Uterus (tissue), 4 donors: ENCODE data around the gene C1orf159. TPM values are rescaled to one million over a fixed set of nuclear protein-coding genes. Genes with fewer than 3 reads are reported as not detected.
"Not testable (repeated sequence)": the region's sequence is repeated elsewhere in the genome, so short reads cannot be mapped to it uniquely, and the experiment has no call there.

Experiments used
- DNase-seq, 2 donors: peaks; one replicate each; pipeline ENCODE4 v3.0.0-alpha.2; 2019 to 2020
- H3K27ac ChIP-seq, 2 donors: fragments of 200-600 bp; sonication (generic); 1 replicate in 1 of 2; 2 replicates in 1 of 2; pipeline ENCODE4 v1.5.1; 2016 to 2018
- H3K27me3 ChIP-seq, 2 donors: fragments of 200-600 bp; sonication (generic); one replicate each; pipeline ENCODE4 v1.5.1; 2018 to 2019; ENCODE audit warnings: control low read depth in 1 of 2
- H3K36me3 ChIP-seq, 2 donors: fragments of 200-600 bp; sonication (generic); one replicate each; pipeline ENCODE4 v1.5.1; 2019; ENCODE audit warnings: control low read depth in 1 of 2
- H3K4me1 ChIP-seq, 2 donors: fragments of 200-600 bp; sonication (generic); one replicate each; pipeline ENCODE4 v1.5.1; 2018 to 2019; ENCODE audit warnings: control low read depth in 1 of 2
- H3K4me3 ChIP-seq, 2 donors: fragments of 200-600 bp; sonication (generic); 1 replicate in 1 of 2; 2 replicates in 1 of 2; pipeline ENCODE4 v1.5.1; 2018 to 2019; ENCODE audit warnings: mild to moderate bottlenecking in 1 of 2
- H3K9me3 ChIP-seq, 2 donors: fragments of 200-600 bp; sonication (generic); one replicate each; pipeline ENCODE4 v1.5.1; 2019; ENCODE audit warnings: control low read depth in 1 of 2
- POLR2A ChIP-seq, 2 donors: fragments of 450-650 bp; IDR thresholded peaks; one replicate each; pipeline ENCODE4 v1.6.1; 2016; ENCODE audit warnings: antibody characterized with exemption in 2 of 2, mild to moderate bottlenecking in 1 of 2, moderate library complexity in 1 of 2
- intact Hi-C: fragments of 100-400 bp; cut with DNase I; formaldehyde crosslinking; loops from one replicate; pipeline ENCODE4 v1.15.1; 2023; ENCODE audit warnings: low total_unique reads
- total RNA-seq, 4 donors: library from RNA; depleted of rRNA in 3 of 4; stranded (reverse); fragments of >200 nt in 3 of 4; gene quantifications; one replicate each; pipeline versions ENCODE4 v1.1.0 to v1.2.4, GENCODE V29; 2014 to 2023
- TF ChIP-seq, protein P1 (sequence below), 4 experiments: fragments of 200-600 bp in 2 of 4; fragments of 450-650 bp in 2 of 4; sonication (generic) in 2 of 4; IDR thresholded peaks; one replicate each; pipeline ENCODE4 v1.5.1; 2016 to 2019; ENCODE audit warnings: antibody characterized with exemption in 4 of 4, mild to moderate bottlenecking in 2 of 4, moderate library complexity in 1 of 4
- donor health status: DM: yes; HTN: yes; CAD: no.

Gene C1orf159
- total RNA-seq, 4 donors from 2014 or later: 4.9 to 20.0 (median 17.9) TPM

DNA sequence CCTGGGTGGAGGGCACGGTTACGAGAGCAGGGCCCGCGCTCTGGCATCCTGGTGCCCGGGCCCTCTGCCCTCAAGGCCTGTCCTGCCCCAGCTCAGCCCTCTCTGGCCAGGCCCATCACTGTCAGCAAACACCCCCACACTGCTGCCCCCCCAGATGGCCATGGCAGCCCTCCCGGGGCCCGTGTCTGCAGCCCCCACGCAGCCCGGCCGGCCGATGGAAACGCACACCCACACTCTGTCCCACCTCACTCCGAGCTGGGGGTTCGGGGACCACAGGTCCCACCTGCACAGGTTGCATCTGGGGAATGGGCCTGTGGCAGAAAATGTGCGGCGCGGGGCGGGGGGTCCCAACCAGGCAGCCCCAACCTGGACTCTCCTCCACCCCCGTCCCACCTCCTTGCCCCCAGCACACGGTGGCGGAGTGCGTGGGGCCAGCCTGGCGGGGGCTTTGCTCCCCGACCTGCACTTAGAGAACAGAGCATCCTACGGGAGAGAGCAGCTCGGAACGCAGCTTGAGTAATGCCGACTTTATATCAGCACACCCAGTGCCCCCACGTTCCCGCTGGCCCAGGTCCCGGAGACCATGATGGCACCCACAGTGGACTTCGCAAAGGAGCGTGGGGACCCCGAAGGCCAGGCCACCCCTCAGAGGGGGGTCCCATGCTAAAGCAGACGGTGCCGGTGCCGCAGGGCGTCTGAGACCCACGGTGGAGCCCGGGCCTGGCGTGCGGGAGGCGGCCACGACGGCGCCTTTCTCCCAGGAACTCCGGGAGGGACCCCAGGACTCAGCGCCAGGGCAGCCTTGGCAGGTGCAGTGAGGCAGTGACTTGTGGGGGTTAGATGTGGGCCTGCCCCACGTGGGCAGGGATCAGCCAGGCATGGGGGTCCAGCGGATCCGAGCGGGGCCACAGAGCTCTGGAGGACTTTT, 34.3 kb downstream of the C1orf159 start:
- no peak overlapping the region for H3K27ac ChIP-seq
- no peaks in the 10 kb centered on the region for H3K27me3 ChIP-seq
- peaks cover 0 to 11% of the 10 kb centered on the region in 2 donors for H3K4me1 ChIP-seq
- intact Hi-C loops: no loop called here
- DNase-seq: peak in 1 of 2 donors; percentile 14
- TF ChIP-seq, protein P1, sequence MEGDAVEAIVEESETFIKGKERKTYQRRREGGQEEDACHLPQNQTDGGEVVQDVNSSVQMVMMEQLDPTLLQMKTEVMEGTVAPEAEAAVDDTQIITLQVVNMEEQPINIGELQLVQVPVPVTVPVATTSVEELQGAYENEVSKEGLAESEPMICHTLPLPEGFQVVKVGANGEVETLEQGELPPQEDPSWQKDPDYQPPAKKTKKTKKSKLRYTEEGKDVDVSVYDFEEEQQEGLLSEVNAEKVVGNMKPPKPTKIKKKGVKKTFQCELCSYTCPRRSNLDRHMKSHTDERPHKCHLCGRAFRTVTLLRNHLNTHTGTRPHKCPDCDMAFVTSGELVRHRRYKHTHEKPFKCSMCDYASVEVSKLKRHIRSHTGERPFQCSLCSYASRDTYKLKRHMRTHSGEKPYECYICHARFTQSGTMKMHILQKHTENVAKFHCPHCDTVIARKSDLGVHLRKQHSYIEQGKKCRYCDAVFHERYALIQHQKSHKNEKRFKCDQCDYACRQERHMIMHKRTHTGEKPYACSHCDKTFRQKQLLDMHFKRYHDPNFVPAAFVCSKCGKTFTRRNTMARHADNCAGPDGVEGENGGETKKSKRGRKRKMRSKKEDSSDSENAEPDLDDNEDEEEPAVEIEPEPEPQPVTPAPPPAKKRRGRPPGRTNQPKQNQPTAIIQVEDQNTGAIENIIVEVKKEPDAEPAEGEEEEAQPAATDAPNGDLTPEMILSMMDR (IDR thresholded peaks at IDR 0.05): no peak
- TF ChIP-seq POLR2A (IDR thresholded peaks at IDR 0.05): no peak
- no peaks in the 10 kb centered on the region for H3K9me3 ChIP-seq
- H3K4me3 ChIP-seq: no peak overlapping the region
- no peaks in the 10 kb centered on the region for H3K36me3 ChIP-seq

DNA sequence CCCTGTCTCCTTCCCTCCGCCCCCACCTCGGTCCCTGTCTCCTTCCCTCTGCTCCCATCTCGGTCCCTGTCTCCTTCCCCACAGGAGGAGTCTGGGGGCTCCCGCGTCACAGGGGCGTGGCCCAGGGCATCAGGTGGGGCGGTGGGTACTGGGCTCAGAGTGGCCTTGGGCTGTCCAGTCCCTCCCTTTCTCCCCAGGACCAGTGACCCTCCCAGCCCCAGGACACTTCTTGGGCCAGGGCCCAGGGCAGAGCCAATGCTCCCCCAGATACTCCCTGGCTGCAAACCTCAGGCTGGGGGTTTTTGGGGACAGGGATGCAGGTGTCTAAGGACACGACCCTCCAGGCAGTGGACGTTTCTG, 35.0 kb downstream of the C1orf159 start:
- intact Hi-C loops: no loop called here
- TF ChIP-seq POLR2A (IDR thresholded peaks at IDR 0.05): no peak
- TF ChIP-seq, protein P1 (IDR thresholded peaks at IDR 0.05): no peak
- Histone ChIP-seq H3K27ac (no peak overlapping the region), H3K4me1 (peaks cover 0 to 11% of the 10 kb centered on the region in 2 donors), H3K27me3 (no peaks in the 10 kb centered on the region), H3K36me3 (no peaks in the 10 kb centered on the region), H3K4me3 (no peak overlapping the region), H3K9me3 (no peaks in the 10 kb centered on the region)
- DNase-seq: peak in 1 of 2 donors; percentile 15

DNA sequence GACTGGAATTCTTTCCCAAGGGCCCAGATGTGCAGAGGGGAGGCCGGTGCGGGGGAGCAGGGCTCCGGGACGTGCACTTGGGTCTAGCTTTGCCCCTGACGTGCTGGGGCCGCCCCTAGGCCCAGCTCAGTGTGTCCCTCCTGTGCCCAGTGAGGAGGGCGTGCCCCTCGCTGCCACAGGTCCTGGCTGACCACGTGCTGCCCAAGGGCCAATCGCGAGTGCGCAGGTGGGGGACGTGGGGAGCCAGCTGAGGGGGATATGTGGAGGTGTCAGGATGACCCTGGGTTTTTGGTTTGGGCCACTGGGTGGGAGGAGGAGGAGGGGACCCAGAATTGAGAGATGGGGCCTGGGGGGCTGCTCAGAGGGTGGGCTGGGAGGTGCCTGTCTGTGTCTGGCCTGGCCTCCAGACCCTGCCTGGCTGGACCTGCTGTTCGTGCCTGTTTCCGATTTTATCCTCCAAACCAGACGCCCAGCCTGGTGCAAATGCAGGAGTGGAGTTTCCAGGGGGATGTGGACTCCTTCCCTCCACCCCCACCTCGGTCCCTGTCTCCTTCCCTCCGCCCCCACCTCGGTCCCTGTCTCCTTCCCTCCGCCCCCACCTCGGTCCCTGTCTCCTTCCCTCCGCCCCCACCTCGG, 35.6 kb downstream of the C1orf159 start:
- Histone ChIP-seq H3K4me3 (peak overlapping the region; percentile 8 to 25), H3K9me3 (no peaks in the 10 kb centered on the region), H3K36me3 (no peaks in the 10 kb centered on the region), H3K4me1 (peaks cover 0 to 11% of the 10 kb centered on the region in 2 donors), H3K27ac (peak overlapping the region in 1 of 2 donors; percentile 47), H3K27me3 (no peaks in the 10 kb centered on the region)
- DNase-seq: peak in 1 of 2 donors; percentile 49
- TF ChIP-seq POLR2A (IDR thresholded peaks at IDR 0.05): no peak
- TF ChIP-seq, protein P1 (IDR thresholded peaks at IDR 0.05): no peak
- intact Hi-C loops: no loop called here

DNA sequence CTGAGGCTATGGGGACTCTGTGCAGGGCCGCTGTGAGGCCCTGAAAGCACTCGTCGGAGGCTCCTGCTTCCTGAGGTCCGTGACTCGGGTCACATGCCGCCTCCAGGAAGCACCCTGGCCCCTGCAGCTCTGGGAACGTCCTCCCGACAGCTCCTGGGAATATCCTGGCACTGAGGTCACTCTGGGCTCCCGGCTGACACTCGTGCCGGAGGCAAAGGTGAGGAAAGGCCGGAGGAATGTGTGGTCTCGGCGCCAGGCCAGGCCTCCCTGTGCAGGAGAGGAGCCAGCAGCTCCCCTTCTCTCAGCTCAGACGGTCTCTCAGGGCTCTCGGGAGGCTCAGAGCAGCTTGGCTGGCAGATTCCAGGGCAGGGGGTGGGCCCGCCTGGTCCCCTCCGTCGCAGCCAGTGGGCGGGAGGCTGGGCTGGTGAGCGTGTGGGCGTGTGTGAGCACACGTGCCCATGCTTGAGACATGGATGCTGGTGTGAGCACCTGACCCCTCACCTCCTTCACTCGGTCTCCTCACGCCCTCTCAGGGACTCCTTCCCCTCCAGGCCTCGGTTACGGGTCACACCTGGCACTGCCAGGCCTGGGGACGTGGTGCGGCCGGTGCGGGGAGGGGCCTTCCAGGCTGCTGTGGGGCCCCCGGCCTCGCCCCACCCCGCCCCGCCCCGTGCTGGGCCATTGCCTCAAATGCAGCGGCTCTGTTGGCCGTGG, 36.3 kb downstream of the C1orf159 start:
- TF ChIP-seq, protein P1 (IDR thresholded peaks at IDR 0.05): no peak
- TF ChIP-seq POLR2A (IDR thresholded peaks at IDR 0.05): no peak
- intact Hi-C loops: no loop called here
- peak; percentile 67 to 71 for DNase-seq
- no peaks in the 10 kb centered on the region for H3K9me3 ChIP-seq
- H3K27ac ChIP-seq: peak overlapping the region in 1 of 2 donors; percentile 47
- H3K4me1 ChIP-seq: peaks cover 0 to 11% of the 10 kb centered on the region in 2 donors
- no peaks in the 10 kb centered on the region for H3K27me3 ChIP-seq
- H3K36me3 ChIP-seq: no peaks in the 10 kb centered on the region
- peak overlapping the region; percentile 8 to 25 for H3K4me3 ChIP-seq

DNA sequence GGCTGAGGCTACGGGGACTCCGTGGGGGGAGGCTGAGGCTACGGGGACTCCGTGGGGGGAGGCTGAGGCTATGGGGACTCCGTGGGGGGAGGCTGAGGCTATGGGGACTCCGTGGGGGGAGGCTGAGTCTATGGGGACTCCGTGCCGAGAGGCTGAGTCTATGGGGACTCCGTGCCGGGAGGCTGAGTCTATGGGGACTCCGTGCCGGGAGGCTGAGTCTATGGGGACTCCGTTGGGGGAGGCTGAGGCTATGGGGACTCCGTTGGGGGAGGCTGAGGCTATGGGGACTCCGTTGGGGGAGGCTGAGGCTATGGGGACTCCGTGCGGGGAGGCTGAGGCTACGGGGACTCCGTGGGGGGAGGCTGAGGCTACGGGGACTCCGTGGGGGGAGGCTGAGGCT, 38.5 kb downstream of the C1orf159 start:
- H3K4me1 ChIP-seq: peaks cover 0 to 11% of the 10 kb centered on the region in 2 donors
- H3K27ac ChIP-seq, intact Hi-C loops, H3K4me3 ChIP-seq, H3K36me3 ChIP-seq, H3K9me3 ChIP-seq, DNase-seq, H3K27me3 ChIP-seq: not testable (repeated sequence)
